Muscle layer of colon (tissue), 2 donors: ENCODE measurements around the gene CACNA1I.

Experiments used
- H3K27ac ChIP-seq: one replicate; pipeline ENCODE4 v1.7.0; 2013; ENCODE audit warnings: low read depth, mild to moderate bottlenecking, low read length, moderate library complexity
- H3K27me3 ChIP-seq, 2 donors: one replicate each; pipeline ENCODE4 v1.7.0; 2013; ENCODE audit warnings: low read length in 2 of 2, mild to moderate bottlenecking in 2 of 2; ENCODE audit not compliant: insufficient read depth in 2 of 2, control insufficient read depth in 1 of 2
- H3K36me3 ChIP-seq: one replicate; pipeline ENCODE4 v1.7.0; 2013; ENCODE audit warnings: mild to moderate bottlenecking, low read length; ENCODE audit not compliant: insufficient read depth
- H3K4me1 ChIP-seq: one replicate; pipeline ENCODE4 v1.7.0; 2013; ENCODE audit warnings: mild to moderate bottlenecking, low read length; ENCODE audit not compliant: insufficient read depth
- H3K4me3 ChIP-seq, 2 donors: one replicate each; pipeline ENCODE4 v1.7.0; 2013; ENCODE audit warnings: low read length in 2 of 2, low read depth in 1 of 2, mild to moderate bottlenecking in 1 of 2, moderate library complexity in 1 of 2
- H3K9ac ChIP-seq: one replicate; pipeline ENCODE4 v1.7.0; 2013; ENCODE audit warnings: low read length
- H3K9me3 ChIP-seq: one replicate; pipeline ENCODE4 v1.7.0; 2013; ENCODE audit warnings: mild to moderate bottlenecking, low read length
- donor health status: abdominal sarcoma.
- donor health status: Adenocarcinoma of cecum.

Gene CACNA1I

GRCh38 chr22:39703091-39703490 is 132.5 kb downstream of the CACNA1I start:
- H3K9ac ChIP-seq: no peak overlapping the region
- H3K4me1 ChIP-seq: no peaks in the 10 kb centered on the region
- no peaks in the 10 kb centered on the region for H3K9me3 ChIP-seq
- H3K27ac ChIP-seq: no peak overlapping the region
- H3K4me3 ChIP-seq: no peak overlapping the region
- H3K36me3 ChIP-seq: no peaks in the 10 kb centered on the region
- peaks cover 0 to 14% of the 10 kb centered on the region in 2 donors for H3K27me3 ChIP-seq

- H3K36me3 ChIP-seq: no peaks in the 10 kb centered on the region
- peaks cover 0 to 12% of the 10 kb centered on the region in 2 donors for H3K27me3 ChIP-seq
- no peaks in the 10 kb centered on the region for H3K9me3 ChIP-seq
- H3K4me3 ChIP-seq: no peak overlapping the region
- H3K4me1 ChIP-seq: no peaks in the 10 kb centered on the region
- no peak overlapping the region for H3K9ac ChIP-seq
- no peak overlapping the region for H3K27ac ChIP-seq
These were observed 133.5 kb downstream of the CACNA1I start for GRCh38 chr22:39703928-39704639.

GRCh38 chr22:39705386-39705785 is 134.8 kb downstream of the CACNA1I start:
- no peak overlapping the region for H3K27ac ChIP-seq
- no peak overlapping the region for H3K9ac ChIP-seq
- H3K4me3 ChIP-seq: no peak overlapping the region
- H3K4me1 ChIP-seq: no peaks in the 10 kb centered on the region
- H3K9me3 ChIP-seq: no peaks in the 10 kb centered on the region
- no peaks in the 10 kb centered on the region for H3K27me3 ChIP-seq
- H3K36me3 ChIP-seq: no peaks in the 10 kb centered on the region

- Histone ChIP-seq H3K36me3 (no peaks in the 10 kb centered on the region), H3K4me1 (no peaks in the 10 kb centered on the region), H3K9ac (no peak overlapping the region), H3K27ac (no peak overlapping the region), H3K4me3 (no peak overlapping the region), H3K9me3 (no peaks in the 10 kb centered on the region), H3K27me3 (no peaks in the 10 kb centered on the region)
These were observed 136.0 kb downstream of the CACNA1I start for GRCh38 chr22:39706376-39707140.

GRCh38 chr22:39707351-39707750 is 136.8 kb downstream of the CACNA1I start:
- Histone ChIP-seq H3K36me3 (no peaks in the 10 kb centered on the region), H3K4me1 (no peaks in the 10 kb centered on the region), H3K9me3 (no peaks in the 10 kb centered on the region), H3K27me3 (no peaks in the 10 kb centered on the region), H3K27ac (no peak overlapping the region), H3K9ac (no peak overlapping the region), H3K4me3 (no peak overlapping the region)

- H3K27ac ChIP-seq: no peak overlapping the region
- no peaks in the 10 kb centered on the region for H3K9me3 ChIP-seq
- H3K4me1 ChIP-seq: no peaks in the 10 kb centered on the region
- peaks cover 0 to 3% of the 10 kb centered on the region in 2 donors for H3K27me3 ChIP-seq
- H3K4me3 ChIP-seq: no peak overlapping the region
- no peak overlapping the region for H3K9ac ChIP-seq
- no peaks in the 10 kb centered on the region for H3K36me3 ChIP-seq
These were observed 137.3 kb downstream of the CACNA1I start for GRCh38 chr22:39707816-39708215.

GRCh38 chr22:39710380-39711150 is 140.0 kb downstream of the CACNA1I start:
- Histone ChIP-seq H3K9me3 (no peaks in the 10 kb centered on the region), H3K4me3 (no peak overlapping the region), H3K27ac (no peak overlapping the region), H3K4me1 (no peaks in the 10 kb centered on the region), H3K9ac (no peak overlapping the region), H3K27me3 (peaks cover 0 to 6% of the 10 kb centered on the region in 2 donors), H3K36me3 (no peaks in the 10 kb centered on the region)

GRCh38 chr22:39712081-39712480 is 141.5 kb downstream of the CACNA1I start:
- H3K9me3 ChIP-seq: no peaks in the 10 kb centered on the region
- H3K27me3 ChIP-seq: peaks cover 0 to 6% of the 10 kb centered on the region in 2 donors
- H3K36me3 ChIP-seq: no peaks in the 10 kb centered on the region
- H3K9ac ChIP-seq: no peak overlapping the region
- no peak overlapping the region for H3K27ac ChIP-seq
- no peak overlapping the region for H3K4me3 ChIP-seq
- no peaks in the 10 kb centered on the region for H3K4me1 ChIP-seq

GRCh38 chr22:39712751-39713525 is 142.4 kb downstream of the CACNA1I start:
- Histone ChIP-seq H3K27ac (no peak overlapping the region), H3K4me3 (no peak overlapping the region), H3K4me1 (no peaks in the 10 kb centered on the region), H3K9ac (no peak overlapping the region), H3K27me3 (peaks cover 0 to 6% of the 10 kb centered on the region in 2 donors), H3K36me3 (no peaks in the 10 kb centered on the region), H3K9me3 (no peaks in the 10 kb centered on the region)

- Histone ChIP-seq H3K27ac (no peak overlapping the region), H3K4me1 (no peaks in the 10 kb centered on the region), H3K4me3 (no peak overlapping the region), H3K27me3 (peaks cover 0 to 6% of the 10 kb centered on the region in 2 donors), H3K9me3 (no peaks in the 10 kb centered on the region), H3K9ac (no peak overlapping the region), H3K36me3 (no peaks in the 10 kb centered on the region)
These were observed 143.3 kb downstream of the CACNA1I start for GRCh38 chr22:39713799-39714290.
